HG03571 (cell line): Measurements from ENCODE around the gene NTRK2.

Source experiments
- ATAC-seq: cut with Tn5 transposase; IDR thresholded peaks from one replicate; pipeline ENCODE4 v1.9.1; 2021; ENCODE audit not compliant: unreplicated experiment

NTRK2 gene

GRCh38 chr9:84845956-84846900 lies 176.7 kb downstream of the NTRK2 start:
- ATAC-seq: no peak

- no peak for ATAC-seq
These were observed 177.4 kb downstream of the NTRK2 start for GRCh38 chr9:84846906-84847305.

- no peak for ATAC-seq
These were observed 179.5 kb downstream of the NTRK2 start for GRCh38 chr9:84849049-84849448.

- no peak for ATAC-seq
These were observed 181.4 kb downstream of the NTRK2 start for GRCh38 chr9:84850830-84851392.

GRCh38 chr9:84851935-84852585 lies 182.5 kb downstream of the NTRK2 start:
- no peak for ATAC-seq

GRCh38 chr9:84852617-84853301 lies 183.2 kb downstream of the NTRK2 start:
- ATAC-seq: no peak

GRCh38 chr9:84856181-84856632 lies 186.7 kb downstream of the NTRK2 start:
- no peak for ATAC-seq

GRCh38 chr9:84857211-84857610 lies 187.7 kb downstream of the NTRK2 start:
- ATAC-seq: no peak

- no peak for ATAC-seq
These were observed 188.8 kb downstream of the NTRK2 start for GRCh38 chr9:84858364-84858763.

- ATAC-seq: no peak
These were observed 191.0 kb downstream of the NTRK2 start for GRCh38 chr9:84860249-84861115.

- no peak for ATAC-seq
These were observed 191.9 kb downstream of the NTRK2 start for GRCh38 chr9:84861455-84861854.

GRCh38 chr9:84862308-84862707 lies 192.8 kb downstream of the NTRK2 start:
- no peak for ATAC-seq

- no peak for ATAC-seq
These were observed 193.3 kb downstream of the NTRK2 start for GRCh38 chr9:84862810-84863287.

- no peak for ATAC-seq
These were observed 193.8 kb downstream of the NTRK2 start for GRCh38 chr9:84863372-84863771.

GRCh38 chr9:84866396-84867175 lies 197.1 kb downstream of the NTRK2 start:
- ATAC-seq: no peak

- no peak for ATAC-seq
These were observed 197.7 kb downstream of the NTRK2 start for GRCh38 chr9:84867186-84867585.

- ATAC-seq: no peak
These were observed 199.6 kb downstream of the NTRK2 start for GRCh38 chr9:84869091-84869490.

GRCh38 chr9:84871983-84872382 lies 202.5 kb downstream of the NTRK2 start:
- no peak for ATAC-seq

GRCh38 chr9:84874022-84874421 lies 204.5 kb downstream of the NTRK2 start:
- no peak for ATAC-seq
